SW 1271 (cell line): ENCODE results near the gene RADIL.
A peak's percentile ranks its signal among the peaks of the same experiment; 100 is the strongest.
"Not testable (repeated sequence)": the region's sequence is repeated elsewhere in the genome, so short reads cannot be mapped to it uniquely, and the experiment has no call there.

Experiments
- DNase-seq, 2 experiments: peaks; one replicate each; lab custom pipeline; 2025; lab: John Stamatoyannopoulos, UW

The RADIL gene

DNA sequence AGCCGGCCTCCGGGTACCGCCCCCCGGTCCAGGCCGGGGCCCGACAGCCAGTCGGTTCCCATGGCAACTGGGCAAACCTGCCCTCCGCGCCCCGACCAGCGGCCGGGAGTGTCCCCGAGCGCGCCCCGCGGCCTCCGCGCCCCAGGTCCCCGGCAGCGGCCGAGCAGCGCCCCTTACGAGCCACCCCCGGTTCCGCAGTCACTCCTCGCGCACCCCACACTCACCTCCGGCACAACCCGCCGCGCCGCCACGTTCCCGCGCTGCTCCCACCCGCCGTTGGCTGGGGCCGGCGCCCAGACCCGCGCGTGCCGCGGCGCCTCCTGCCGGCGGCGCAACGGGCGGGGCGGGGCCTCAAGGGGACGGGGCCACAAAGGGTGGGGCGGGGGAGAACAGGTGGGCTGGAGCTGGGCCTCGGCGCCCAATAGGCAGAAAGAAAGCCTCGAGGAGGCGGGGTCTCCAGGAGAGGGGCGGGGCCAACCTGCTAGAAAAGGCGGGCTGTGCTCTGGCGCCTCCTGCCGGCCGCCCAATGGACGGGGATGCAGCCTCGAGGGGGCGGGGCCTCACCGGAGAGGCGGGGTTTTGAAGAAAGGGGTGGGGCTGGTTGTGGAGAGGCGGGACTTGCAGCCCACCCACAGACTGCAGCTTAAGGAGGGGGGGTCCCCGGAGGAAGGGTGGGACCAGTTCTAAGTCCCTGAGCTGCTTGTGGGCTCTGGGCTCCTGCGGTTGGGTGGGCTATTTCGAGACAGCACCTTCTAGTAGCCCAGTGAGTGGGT, at the start of gene RADIL:
RADIL (minus strand) TSS at position 345 of the 773 bp plus-strand sequence. CDS start 5,577 bp downstream, outside the sequence.
- peak in 1 of 2 experiments; percentile 68 for DNase-seq

DNA sequence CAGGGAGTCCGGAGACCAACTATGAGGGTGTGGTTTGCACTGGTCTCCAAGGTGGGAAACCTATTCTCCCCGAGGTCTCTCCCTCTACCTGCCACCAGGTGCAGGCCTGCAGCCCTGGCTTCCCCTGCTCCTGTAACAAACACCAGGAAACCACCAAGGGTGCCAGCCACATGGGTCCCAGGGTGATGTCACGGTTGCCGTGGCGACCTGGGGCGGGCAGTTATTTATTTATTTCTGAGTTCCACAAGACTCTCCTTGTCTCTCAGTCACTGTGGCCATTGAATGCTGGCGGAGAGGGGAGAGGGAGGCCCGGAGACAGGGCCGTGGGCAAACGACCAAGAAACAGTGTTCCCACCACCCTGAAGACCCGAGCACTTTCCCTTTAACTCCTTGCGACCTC, 48.4 kb upstream of the RADIL start:
- DNase-seq, result peak in 1 of 2 experiments; percentile 16

GRCh38 chr7:4929005-4929404, 45.5 kb upstream of the RADIL start:
- DNase-seq, result no peak

DNA sequence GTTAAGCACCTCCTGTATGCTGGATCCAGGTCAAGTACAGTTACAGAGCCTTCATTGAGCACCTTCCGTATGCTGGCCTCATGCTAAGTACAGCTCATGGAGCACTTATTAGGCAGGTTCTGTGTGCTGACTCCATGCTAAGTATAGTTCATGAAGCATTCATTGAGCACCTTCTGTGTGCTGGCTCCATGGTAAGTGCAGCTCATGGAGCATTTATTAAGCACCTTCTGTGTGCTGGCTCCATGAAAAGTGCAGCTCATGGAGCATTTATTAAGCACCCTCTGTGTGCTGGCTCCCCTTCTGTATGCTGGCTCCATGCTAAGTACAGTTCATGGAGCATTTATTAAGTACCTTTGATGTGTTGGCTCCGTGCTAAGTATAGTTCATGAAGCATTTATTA, 44.9 kb upstream of the RADIL start:
- DNase-seq, result no peak

- DNase-seq, result no peak
Measured at GRCh38 chr7:4919969-4920766, 36.7 kb upstream of the RADIL start.

DNA sequence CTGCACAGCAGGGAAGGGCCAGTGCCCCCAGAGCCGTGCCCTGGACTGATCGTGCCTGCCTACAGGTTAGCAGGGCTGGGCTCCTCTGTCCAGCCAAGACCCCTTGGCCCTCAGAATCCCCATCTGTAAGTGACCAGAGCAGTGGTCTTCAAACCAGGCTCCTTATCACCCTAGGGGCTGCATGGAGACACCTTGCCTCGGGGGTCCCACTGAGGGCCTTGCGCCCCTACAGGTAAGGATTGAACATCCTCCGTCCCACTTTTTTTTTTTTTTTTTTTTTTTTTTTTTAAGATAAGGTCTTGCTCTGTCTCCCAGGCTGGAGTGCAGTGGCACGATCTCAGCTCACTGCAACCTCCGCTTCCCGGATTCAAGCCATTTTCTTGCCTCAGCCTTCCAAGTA, 32.6 kb upstream of the RADIL start:
- DNase-seq, result no peak

DNA sequence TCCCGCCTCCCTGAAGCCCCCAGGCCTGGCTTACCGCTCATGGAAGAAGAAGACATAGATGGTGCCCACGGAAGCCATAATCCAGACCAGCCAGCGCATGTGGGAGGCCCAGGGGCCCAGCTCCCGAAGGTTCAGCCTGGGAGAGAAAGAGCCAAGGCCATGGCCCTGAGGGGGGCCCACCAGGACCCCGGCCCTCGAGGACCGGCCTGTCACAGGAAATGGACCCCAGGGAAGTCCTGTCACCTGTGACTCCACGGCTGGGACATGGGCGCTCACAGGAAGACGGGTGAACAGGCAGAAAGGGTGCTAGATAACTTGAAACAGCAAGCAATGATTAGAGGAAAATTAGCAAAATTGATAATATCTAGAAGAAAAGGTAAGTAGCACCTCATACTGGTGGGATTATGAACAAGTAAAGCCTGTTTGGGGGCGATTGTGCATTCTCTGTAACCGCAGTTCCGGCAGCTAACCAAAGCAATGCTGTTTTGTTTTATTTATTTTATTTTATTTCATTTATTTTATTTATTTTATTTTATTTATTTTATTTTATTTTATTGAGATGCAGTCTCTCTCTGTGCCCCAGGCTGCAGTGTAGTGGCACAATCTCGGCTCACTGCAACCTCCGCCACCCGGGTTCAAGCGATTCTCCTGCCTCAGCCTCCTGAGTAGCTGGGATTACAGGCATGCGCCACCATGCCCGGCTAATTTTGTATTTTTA, 27.8 kb upstream of the RADIL start:
- no peak for DNase-seq

DNA sequence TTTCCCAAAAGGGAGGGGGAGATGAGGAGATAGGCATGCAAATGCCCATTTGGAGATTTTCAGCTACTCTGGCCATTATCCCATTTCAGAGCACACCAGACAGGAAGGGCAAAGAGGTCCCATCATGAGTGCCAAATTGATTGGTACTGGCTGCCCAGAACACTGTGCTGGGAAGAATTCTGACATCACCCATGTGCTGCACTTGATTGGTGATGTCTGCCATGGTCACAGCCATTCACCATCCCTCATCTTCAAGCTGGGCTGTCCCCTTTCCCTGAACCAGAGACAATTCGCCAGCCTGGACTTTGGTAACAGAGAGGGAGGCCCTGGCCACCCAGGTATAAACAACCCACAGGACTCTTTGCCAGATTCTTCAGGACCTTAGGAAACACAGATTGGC, 23.2 kb upstream of the RADIL start:
- no peak for DNase-seq

DNA sequence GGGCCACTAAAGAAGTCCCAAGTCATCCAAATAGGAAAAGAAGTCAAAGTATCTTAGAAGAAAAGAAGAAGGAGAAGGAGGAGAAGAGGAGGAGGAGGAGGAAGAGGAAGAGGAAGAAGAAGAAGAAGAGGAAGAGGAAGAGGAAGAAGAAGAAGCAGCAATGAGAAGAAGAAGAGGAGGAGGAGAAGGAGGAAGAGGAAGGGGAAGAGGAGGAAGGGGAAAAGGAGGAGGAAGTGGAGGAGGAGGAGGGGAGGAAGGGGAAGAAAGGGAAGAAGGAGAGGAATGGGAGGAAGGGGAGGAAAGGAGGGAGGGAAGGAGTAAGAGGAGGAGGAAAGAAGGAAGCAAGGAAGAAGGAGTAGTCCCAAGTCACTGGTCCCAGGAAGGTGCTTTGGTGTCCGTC, 21.7 kb upstream of the RADIL start:
- no peak for DNase-seq

- DNase-seq, result no peak
Measured at GRCh38 chr7:4904346-4904745, 20.8 kb upstream of the RADIL start.

DNA sequence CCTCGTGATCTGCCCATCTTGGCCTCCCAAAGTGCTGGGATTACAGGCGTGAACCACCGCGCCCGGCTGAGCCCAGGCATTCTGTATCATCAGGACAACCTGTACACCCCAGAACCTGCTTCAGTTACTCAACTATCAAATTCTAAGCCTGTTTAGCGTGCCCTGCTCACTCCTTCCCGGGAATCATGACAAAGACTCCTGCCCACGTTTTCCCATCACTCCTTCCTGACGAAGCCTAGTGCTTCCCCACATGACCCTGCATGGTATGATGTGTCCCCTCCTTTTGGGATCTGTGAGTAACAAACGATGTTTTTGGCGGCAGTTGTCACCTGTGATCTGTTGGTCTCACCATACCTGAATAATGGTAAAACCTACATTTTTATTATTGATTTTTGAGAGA, 12.2 kb upstream of the RADIL start:
- no peak for DNase-seq

- no peak for DNase-seq
Measured at GRCh38 chr7:4894482-4894881, 11.0 kb upstream of the RADIL start.

DNA sequence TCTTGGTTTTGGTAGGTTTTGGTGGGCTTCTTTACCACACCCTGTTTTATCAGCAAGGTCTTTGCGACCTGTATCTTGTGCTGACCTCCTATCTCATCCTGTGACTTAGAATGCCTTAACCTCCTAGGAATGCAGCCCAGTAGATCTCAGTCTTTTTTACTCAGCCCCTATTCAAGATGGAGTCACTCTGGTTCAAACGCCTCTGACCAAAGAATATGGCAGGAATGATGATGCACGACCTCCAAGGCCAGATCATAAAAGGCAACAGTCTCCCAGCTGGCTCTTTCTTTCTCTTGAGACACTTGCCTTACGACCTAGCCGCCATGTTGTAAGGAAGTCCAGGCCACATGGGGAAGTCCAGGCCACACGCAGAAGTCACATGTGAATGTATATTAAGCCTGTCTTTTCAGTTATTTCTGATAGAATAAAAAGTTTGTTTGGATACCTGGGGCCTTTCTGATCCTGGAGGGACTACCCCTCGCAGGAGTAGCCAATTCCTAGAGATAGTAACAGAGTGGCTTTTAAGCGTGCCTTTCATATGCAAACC, 10.5 kb upstream of the RADIL start:
- no peak for DNase-seq

DNA sequence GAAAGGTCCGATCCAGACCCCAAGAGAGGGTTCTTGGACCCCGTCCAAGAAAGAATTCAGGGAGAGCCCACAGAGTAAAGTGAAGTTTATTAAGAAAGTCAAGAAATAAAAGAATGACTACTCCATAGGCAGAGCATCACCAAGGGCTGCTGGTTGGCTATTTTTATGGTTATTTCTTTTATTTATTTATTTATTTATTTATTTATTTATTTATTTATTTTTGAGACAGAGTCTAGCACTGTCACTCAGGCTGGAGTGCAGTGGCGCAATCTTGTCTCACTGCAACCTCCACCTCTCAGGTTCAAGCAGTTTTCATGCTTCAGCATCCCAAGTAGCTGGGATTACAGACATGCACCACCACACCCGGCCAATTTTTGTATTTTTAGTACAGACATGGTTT, 9.7 kb upstream of the RADIL start:
- DNase-seq, result not testable (repeated sequence)

DNA sequence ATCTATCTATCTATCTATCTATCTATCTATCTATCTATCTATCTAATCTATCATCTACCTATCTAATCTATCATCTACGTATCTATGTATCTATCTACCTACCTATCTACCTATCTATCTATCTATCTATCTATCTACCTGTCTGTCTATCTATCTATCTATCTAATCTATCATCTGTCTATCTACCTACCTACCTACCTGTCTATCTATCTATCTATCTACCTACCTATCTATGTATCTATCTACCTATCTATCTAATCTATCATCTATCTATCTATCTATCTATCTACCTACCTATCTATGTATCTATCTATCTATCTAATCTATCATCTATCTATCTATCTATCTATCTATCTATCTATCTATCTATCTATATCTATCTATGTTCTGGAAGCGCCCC, 8.0 kb upstream of the RADIL start:
- DNase-seq, result not testable (repeated sequence)

GRCh38 chr7:4889682-4890081, 6.2 kb upstream of the RADIL start:
- no peak for DNase-seq

DNA sequence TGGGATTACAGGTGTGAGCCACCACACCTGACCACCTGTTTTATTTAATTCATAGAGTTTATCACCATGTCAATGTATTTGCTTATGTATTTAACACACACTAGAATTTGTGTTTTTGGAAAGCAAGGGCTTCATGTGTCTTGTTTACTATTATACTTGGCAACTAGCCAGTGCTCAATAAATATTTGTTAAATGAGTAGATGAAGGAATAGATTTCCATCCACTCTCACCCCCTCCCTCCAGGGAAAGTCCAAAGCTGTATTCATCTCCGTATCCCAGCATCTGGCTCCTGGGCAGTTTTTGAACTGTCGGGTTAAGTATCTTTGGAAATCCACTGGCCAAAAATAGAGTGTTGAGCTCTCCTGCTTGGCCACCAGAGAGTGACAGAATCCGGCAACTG, 4.6 kb upstream of the RADIL start:
- DNase-seq, result no peak

GRCh38 chr7:4886671-4887070, 3.2 kb upstream of the RADIL start:
- DNase-seq, result no peak

- DNase-seq, result no peak
Measured at GRCh38 chr7:4885317-4885807, 1.8 kb upstream of the RADIL start.

GRCh38 chr7:4884164-4884563, 648 bp upstream of the RADIL start:
- no peak for DNase-seq

- no peak for DNase-seq
Measured at GRCh38 chr7:4883033-4883371, 514 bp downstream of the RADIL start.
